Right renal cortex interstitium (tissue), 3 donors: ENCODE data around the gene CRYAA. TPM values are rescaled to one million over a fixed set of nuclear protein-coding genes. Genes with fewer than 3 reads are reported as not detected.
"Not testable (repeated sequence)": the region's sequence is repeated elsewhere in the genome, so short reads cannot be mapped to it uniquely, and the experiment has no call there.

ENCODE experiments used
- DNase-seq, 3 donors: peaks; one replicate each; pipeline ENCODE4 v3.0.0-alpha.2; 2013; ENCODE audit warnings: low read depth in 3 of 3, low spot score in 2 of 3
- polyA plus RNA-seq, 3 donors: library from polyadenylated mRNA; unstranded; fragments of 120-200 nt; gene quantifications; one replicate each; pipeline ENCODE4 v1.2.1, GENCODE V29; 2013; ENCODE audit not compliant: insufficient read length in 3 of 3

The CRYAA gene, protein sequence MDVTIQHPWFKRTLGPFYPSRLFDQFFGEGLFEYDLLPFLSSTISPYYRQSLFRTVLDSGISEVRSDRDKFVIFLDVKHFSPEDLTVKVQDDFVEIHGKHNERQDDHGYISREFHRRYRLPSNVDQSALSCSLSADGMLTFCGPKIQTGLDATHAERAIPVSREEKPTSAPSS
- polyA plus RNA-seq, result under 1 TPM in 2 of 3 donors, not detected in 1; 0.14 to 0.47 TPM

DNA sequence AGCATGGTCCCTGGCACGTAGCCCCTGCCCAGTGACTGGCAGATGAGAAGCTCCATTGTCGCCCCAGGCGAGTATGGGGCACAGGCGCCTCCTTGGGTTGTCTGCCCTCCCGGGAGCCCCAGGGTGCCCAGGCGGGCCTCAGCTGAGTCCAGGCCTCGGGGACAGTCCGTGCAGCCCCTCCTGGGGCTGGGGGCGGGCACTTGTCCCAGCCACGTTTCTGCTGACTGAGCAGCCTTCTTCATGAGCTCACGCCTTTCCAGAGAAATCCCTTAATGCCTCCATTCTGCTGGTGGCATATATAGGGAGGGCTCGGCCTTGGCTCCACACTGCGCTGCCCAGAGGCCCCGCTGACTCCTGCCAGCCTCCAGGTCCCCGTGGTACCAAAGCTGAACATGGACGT, at the start of gene CRYAA:
Gene CRYAA (plus strand): TSS at position 301 of the 400 bp plus-strand sequence. CDS start 92 bp downstream, at position 393.
- not testable (repeated sequence) for DNase-seq

DNA sequence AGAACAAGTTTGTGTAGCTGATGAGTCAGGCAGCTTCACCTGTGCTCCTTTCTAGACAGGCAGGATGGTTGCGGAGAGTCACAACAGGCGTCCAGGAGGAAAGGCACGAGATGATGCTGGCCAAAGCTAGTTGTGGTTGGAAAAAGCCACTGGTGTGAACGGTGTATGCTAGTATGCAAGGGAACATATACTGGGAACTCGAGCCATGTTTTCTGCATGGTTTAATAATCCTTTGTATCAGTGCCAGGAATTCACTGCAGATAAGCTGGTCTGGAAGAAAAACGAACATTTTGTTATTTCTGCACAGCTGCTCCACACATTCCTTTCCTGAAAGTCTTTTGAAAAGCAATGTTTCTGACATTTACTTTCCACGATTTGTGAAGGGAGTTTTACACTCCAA, 38.7 kb upstream of the CRYAA start:
- DNase-seq, result not testable (repeated sequence)

DNA sequence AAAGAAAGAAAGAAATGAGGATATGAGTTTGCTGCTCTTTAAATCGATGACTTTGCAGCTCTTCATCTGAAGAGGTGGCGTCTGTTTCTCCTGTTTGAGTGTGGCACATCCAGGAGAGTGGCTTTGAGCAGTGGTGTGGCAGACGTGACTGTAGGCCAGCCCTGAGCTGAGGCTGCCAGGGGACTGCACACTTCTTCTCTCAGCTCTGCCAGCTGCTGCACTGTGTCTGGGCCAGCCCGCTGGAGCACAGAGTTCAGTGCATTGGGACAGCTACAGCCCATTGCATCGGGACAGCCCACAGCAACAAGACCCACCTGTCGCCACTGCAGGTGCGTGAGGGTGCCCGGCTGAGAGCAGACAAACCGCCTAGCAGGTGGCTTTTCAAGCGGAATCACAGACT, 34.3 kb upstream of the CRYAA start:
- not testable (repeated sequence) for DNase-seq

DNA sequence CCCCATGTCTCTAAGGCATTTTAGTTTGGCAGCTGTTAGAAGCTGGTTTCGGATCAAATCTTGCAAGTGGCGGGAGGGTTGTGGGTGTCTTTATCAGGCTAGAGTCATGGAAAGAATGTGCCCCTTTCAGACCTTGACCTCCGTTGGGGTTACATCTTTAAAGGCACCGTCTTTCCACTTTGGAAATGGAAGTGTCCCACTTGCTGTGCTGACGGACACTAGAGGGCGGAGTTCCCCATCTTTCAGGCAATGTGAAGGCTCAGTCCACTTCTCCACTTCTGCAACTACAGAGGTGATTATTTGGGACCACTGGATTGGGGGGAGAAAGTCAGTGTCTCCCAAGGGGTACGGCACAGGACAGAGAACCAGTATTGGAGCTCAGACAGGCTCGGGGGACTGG, 29.9 kb upstream of the CRYAA start:
- DNase-seq, result not testable (repeated sequence)

DNA sequence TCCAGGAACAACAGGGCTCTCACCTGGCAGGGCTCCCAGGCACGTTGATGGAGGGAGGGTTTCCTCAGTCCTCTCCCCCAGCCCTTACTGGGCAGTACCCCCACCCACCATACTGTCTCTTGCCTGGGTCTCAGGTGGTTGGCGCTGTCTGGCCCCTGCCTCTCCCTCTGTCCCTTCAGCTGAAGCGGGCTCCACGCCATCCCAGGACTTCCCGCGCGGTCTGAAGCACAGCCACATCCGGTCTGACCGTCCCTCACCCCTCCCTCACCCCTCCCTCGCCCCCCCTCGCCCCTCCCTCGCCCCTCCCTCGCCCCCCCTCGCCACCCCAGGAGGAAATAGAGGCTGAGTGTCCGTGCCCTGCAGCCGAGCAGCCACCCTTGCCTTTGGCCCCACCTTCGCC, 27.4 kb upstream of the CRYAA start:
- DNase-seq, result not testable (repeated sequence)

DNA sequence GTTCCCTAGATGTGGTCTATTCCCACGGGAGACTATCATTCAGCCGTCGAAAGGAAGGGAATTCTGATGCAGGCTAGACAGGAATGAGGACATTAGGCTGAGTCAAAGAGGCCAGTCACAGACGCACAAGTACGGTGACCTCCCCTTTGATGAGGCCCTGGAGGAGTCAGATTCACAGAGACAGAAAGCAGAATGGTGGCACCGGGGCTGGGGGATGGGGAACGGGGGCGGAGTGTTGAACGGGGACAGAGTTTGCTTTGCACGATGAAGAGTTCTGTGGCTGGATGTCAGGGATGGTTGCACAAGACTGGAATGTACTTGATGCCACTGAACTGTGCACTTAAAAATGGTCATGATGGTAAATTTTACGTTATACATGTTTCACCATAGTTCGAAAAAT, 22.2 kb upstream of the CRYAA start:
- not testable (repeated sequence) for DNase-seq

DNA sequence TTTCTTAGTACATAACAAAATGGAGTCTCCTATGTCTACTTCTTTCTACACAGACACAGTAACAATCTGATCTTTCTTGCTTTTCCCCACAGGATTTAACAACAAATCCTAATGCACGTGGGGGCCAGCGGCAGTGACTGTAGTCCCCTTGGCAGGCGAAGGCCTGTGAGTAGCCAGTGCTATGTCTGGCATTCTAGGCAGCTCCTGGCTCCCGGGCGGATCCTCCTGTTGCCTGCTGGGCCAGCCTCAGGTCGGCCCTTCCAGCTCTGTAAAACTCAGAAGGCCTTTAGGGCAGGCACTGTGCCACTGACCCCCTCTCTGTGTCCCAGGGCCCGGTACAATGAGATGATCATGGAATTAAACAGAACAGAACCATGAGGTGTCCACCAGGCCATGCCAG, 20.8 kb upstream of the CRYAA start:
- not testable (repeated sequence) for DNase-seq

DNA sequence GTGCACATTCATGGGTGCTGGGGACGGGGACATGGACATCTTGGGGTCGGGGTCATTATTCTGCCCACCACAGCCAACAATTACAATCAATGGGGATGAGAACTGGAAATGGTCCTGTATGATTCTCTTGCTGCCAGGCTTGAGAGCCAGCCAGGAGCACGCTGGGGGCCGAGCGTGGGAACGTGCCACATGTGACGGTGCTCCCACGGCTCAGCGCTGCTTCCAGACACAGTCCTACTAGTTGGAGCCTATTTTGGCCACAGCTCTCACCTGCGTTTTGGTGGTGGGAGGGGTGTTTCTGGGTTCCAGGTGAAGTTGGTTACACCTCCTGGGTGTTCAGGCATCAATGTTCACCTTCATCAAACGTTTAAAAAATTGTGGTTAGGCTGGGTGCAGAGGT, 19.5 kb upstream of the CRYAA start:
- not testable (repeated sequence) for DNase-seq

DNA sequence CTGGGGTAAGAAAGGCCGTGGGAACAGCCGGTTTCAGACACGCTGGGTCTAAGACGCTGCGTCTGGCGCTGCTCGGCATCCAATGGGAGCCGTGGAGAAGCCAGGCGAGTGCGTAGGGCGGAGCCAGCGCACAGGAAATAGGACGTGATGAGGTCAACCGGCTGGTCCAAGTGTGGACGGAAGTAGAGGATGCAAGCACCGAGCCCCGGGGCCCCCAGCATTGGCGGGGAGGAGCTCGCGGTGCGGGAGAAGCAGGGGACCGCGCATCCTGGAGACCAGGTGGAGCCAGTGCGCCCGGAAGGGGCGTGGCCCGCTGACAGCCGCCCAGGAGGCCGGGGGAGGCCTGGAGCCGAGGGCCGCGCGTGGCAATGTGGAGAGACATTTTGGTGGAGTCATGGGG, 15.2 kb upstream of the CRYAA start:
- not testable (repeated sequence) for DNase-seq

DNA sequence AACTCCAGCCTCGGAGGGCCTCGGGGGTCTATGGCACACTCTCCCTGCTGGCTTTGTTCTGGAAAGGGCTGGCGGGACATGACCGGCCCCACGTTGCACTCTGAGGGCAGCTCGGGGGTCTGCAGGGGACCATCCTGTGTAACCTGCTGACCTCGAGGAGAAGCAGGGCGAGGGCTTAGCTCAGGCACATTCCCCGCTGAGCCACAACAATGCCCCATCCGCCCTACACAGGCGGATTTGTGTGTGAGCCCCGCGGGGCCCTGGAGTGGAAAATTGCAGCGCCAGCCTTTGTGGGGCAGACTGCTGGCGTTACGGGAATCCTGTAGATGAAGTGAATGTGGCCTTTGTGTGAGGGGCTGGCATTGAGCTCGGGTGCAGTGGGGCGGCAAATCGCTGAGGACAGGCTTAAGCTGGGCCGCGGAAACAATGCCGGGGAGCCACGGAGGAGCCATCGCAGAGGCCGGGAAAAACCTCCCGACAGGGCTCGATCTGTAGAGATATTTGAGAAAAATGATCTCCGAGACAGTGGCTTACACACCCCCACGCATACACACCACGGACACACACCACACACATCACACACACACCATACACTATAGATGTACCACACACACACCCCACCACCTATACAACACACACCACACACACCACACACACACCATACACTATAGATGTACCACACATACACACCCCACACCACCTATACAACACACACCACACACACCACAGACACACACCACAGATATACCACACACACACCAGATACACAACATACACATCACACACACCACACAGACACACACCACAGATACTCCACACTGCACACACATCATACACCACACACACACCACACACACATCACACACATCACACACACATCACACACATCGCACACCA, 9.3 kb upstream of the CRYAA start:
- not testable (repeated sequence) for DNase-seq

DNA sequence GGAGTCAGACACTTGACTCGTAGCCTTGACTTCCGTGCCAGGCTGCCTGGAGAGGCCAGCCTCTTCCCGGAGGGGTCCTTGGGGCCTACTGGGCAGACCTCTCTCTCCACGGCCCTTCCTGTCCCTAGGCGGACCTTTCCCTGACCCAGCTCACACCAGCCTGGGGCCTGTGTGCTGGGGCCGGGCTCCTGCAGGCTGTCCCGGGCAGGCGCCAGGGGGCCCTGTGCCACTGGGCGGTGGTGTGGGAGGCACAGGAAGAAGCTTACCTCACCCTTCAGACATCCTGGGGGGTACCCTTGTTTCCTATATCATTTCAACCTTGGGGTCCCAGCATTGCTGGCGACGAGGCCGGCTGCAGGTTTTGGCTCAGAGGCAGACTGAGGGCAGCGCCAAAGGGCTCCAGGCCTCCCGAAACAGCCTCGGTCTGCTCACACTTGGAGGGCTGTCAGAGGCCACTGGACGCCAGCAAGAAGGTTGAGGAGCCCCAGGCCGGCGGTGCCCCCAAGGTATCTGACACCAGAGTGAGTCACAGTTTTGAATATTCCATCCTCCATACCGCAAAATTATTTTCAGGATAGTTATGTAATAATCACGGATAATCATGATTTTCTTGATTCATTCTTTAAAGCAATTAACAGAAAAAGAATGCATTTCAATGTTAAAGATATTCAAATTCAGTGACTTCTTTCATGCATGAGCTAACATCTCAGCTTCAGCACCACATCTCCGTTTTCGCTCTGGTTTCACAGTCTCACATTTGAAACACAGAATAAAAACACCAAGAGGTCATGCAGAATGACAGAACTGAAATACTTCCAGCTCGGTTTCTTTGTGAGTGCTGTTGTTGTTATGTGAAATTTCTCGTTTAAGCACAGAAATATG, 6.7 kb upstream of the CRYAA start:
- not testable (repeated sequence) for DNase-seq

DNA sequence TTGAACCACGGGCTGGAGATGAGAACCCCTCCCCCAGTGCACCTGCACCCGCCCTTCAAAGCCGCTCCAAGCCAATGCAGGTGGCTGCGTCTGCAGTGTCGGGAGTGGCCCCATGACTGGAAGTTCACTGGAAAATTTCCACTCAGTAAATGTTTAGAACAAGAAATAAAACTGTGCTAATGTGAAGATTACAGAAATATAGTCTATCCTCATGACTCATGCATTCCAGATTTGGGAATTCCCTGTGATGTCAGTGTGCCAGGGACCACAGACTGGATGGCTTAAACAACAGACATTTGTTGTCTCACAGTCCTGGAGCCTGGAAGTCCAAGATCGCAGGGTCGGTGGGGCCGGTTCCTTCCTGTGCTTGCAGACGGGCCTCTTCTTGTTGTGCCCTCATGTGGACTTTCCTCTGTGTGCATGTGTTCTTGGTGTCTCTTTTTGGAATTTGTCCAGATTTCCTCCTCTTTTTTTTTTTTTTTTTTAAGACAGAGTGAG, 6.1 kb upstream of the CRYAA start:
- not testable (repeated sequence) for DNase-seq

DNA sequence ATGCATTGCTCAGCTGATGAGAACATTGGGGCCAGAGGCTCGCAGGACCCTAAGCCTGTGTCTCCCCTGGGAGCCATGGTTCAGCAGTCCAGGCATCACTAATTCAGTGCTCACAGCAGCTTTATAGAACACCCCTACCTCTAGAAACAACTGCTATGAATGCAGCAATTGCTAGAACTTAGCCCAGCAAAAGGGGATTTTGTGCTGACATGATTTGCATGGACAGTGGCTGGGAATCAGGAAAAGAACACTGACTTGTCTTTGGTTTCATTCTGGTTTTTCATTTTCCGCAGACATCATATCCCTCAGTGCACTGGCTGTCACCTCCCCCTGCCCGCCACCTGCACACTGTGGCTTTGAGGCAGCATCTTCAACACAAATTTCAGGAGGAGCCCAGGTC, 4.0 kb upstream of the CRYAA start:
- DNase-seq, result not testable (repeated sequence)

DNA sequence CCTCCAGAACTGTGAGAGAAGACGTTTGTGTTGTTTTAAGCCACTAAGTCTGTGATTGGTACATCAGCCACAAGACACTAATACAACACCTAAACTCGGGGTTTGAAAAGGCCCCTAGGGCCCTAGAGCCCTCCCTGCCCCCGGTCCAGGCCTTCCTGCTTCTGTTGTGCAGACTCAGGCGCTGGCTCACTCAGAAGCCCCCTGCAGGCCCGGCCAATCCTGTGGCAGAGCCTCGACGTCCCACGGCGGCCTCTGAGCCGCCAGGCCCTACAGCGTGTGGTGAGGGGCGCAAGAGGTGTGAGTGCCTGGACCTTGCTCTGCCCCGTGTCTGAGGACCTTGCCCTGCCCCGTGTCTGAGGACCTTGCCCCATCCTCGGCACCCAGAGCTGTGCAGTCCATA, 3.1 kb upstream of the CRYAA start:
- not testable (repeated sequence) for DNase-seq

DNA sequence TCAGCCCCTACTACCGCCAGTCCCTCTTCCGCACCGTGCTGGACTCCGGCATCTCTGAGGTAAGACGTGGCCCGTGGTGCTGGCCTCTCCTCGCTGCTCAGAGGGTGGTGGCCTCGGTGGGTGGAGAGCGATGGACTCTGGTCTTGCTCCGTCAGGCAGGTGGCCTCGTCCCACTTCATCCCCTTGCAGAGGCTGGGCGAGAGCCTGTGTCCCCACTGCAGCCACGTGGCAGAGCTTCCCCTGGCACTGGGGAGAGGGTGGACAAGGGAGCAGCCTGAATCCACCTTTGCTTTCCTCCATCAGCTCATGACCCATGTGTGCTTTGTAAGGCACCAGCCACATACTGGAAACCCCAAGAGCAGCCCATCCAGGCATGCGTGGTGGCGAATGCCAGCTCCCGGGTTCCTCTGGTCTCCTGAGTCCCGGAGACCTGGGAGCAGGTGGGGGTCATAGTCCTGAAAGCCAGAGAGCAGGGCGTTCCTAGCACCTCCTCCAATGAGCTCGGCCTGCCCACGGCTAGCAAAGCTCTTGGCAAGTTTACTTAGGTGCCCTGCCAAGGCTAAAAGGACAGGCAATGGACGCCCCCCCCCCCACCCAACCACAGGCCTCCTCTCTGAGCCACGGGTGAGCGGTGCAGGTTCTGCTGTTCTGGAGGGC, 550 bp downstream of the CRYAA start:
- not testable (repeated sequence) for DNase-seq

DNA sequence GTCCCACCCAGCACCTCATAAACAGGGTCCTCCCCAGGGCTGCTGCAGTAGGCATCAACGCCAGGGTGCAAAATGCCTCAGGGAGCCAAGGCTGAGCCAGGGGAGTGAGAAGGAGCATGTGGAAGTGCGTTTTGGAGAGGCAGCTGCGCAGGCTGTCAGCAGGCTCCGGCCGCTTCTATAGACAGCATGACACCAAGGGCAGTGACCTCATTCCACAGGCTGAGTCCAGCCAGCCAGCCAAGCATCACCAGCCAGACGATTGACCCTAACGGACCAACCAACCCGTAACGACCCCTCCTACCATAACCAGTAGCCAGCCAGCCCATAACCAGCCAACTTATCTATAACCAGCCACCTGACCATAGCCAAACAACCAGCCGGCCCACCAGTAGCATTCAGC, 1.1 kb downstream of the CRYAA start:
- DNase-seq, result not testable (repeated sequence)

DNA sequence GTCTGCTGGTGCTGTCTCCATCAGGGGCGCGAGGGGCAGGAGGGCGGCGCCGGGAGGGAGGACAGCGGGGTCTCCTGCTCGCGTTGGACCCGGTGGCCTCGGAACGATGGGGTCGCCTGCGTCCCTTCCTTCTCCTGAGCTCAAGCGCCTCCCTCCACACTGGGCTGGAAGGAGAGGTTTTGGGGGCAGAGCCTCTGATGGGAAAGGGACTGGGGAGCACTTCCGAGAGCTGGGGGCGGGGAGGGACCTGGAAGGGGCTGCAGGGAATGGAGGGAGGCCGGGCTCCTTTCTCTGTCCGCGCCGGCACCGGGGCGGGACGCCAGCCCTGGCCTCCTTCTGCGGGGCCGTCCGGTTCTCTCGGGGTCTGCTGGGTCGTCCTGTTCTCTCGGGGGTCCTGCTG, 4.0 kb downstream of the CRYAA start:
- not testable (repeated sequence) for DNase-seq

DNA sequence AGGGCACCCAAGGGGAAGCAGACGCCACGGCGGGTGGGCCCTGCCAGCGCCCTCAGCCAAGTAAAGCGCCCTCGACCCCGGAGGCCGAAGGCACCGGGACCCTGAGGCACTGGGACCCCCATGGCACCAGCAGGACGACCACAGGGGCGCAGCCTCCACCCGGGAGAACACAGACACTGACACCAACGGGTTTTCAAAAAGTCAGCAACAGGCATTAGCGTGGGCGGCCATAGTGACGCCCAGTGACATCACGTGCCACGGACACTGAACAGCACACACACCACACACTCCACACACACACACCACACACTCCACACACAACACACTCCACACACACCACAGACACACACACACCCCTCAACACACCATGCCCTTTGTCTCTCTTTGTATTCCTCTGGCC, 4.6 kb downstream of the CRYAA start:
- not testable (repeated sequence) for DNase-seq

DNA sequence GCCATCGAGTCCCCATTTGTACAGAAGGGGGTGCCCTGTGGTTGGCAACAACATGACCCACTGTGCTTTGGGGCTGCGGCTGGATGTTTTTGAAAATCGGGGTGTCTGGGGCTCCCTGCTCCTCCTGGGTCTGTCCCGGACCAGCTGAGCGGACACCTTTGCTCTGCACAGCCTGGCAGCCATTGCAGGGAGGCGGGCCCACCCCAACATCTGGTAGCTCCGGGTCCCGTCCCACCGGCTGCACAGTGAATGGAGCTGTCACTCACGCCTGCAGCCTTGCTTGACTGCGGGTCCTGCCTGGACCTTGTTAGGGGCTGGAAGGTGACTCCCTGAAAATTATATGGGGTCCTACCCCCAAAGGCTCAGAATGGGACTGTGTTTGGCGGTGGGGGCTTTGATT, 5.1 kb downstream of the CRYAA start:
- DNase-seq, result not testable (repeated sequence)

DNA sequence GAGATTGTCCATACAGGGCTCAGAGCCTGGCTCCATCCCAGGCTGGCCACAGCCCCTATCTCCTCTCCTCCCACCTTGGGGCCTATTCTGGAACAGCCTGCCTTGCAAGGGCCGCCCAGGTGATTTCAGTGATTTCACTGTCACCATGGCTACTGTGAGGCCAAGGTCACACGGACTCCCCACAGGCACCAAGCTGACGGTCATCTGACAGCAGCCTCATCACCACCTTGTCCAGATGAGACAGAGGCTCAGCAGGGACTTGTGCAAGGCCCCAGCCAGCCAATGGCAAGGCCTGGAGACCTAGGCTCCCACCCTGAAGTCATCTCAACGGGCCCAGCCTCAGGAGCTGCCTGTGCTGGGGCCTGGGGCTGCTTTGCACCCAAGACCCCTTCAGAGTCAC, 6.2 kb downstream of the CRYAA start:
- not testable (repeated sequence) for DNase-seq
